Endothelial cell of umbilical vein (primary cell): ENCODE data around the gene MESD. TPM values are rescaled to one million over a fixed set of nuclear protein-coding genes. Genes with fewer than 3 reads are reported as not detected.

Source experiments
- BruUV-seq: library from RNA; stranded (reverse); fragments of 400-500 nt; replicated peaks from 2 replicates; lab custom pipeline; 2021; lab: Mats Ljungman, UMichigan
- CTCF ChIA-PET: fragments of 300-600, 350-600 bp; sonication (Branson Sonifier 250); formaldehyde crosslinking; loops from one replicate; lab custom pipeline; 2021; ENCODE audit warnings: antibody characterized with exemption, inconsistent platforms; lab: Charles Lee
- POLR2A ChIA-PET: fragments of 300-600, 350-600 bp; sonication (Branson Sonifier 250); formaldehyde crosslinking; loops from one replicate; lab custom pipeline; 2021; ENCODE audit warnings: antibody characterized with exemption, inconsistent platforms; lab: Charles Lee
- DNase-seq: peaks from one replicate; pipeline ENCODE4 v3.0.0-alpha.2; 2011; ENCODE audit warnings: low read depth, low spot score
- FAIRE-seq: peaks from 2 replicates; lab custom pipeline; 2011; peaks lifted over from hg19 to GRCh38; lab: Jason Lieb, UNC
- H2AFZ ChIP-seq: 2 replicates; pipeline ENCODE4 v1.6.0; 2012; ENCODE audit warnings: low read depth, low read length, control low read depth, inconsistent platforms
- H3K27ac ChIP-seq: 2 replicates; pipeline ENCODE4 v1.5.1; 2011; ENCODE audit warnings: low read depth, mild to moderate bottlenecking, control low read depth, low read length, moderate library complexity; ENCODE audit not compliant: insufficient read depth
- H3K27me3 ChIP-seq, 2 experiments: 2 replicates each; pipeline versions ENCODE4 v1.6.0 to v1.6.1; 2011; ENCODE audit warnings: low read length in 2 of 2, mixed read lengths in 1 of 2; ENCODE audit not compliant: control insufficient read depth in 2 of 2, insufficient read depth in 2 of 2
- H3K36me3 ChIP-seq, 2 experiments: 2 replicates in 1 of 2; 3 replicates in 1 of 2; pipeline ENCODE4 v1.5.1; 2011; ENCODE audit warnings: low read length in 2 of 2, mild to moderate bottlenecking in 1 of 2, moderate library complexity in 1 of 2; ENCODE audit not compliant: control insufficient read depth in 2 of 2, insufficient read depth in 2 of 2; ENCODE audit errors: extremely low read depth in 1 of 2
- H3K4me1 ChIP-seq: 3 replicates; pipeline ENCODE4 v1.5.1; 2011; ENCODE audit warnings: mild to moderate bottlenecking, low read length; ENCODE audit not compliant: control insufficient read depth, insufficient read depth; ENCODE audit errors: extremely low read depth
- H3K4me2 ChIP-seq: 2 replicates; pipeline ENCODE4 v1.6.1; 2011; ENCODE audit warnings: low read length, control low read depth, mixed read lengths; ENCODE audit not compliant: insufficient read depth
- H3K4me3 ChIP-seq, 3 experiments: fragments of 200-600 bp in 1 of 3; sonication (generic), shearing (Covaris generic) in 1 of 3; replicated peaks in 1 of 3; 2 replicates each; pipeline ENCODE4 v1.5.1; 2011 to 2016; ENCODE audit warnings: control low read depth in 3 of 3, low read length in 3 of 3, mild to moderate bottlenecking in 2 of 3, inconsistent platforms in 1 of 3, low read depth in 1 of 3, moderate library complexity in 1 of 3; ENCODE audit not compliant: insufficient read depth in 1 of 3
- H3K79me2 ChIP-seq: 2 replicates; pipeline ENCODE4 v1.6.0; 2012; ENCODE audit warnings: low read length, inconsistent platforms; ENCODE audit not compliant: control insufficient read depth, insufficient read depth
- H3K9ac ChIP-seq: replicated peaks from 2 replicates; pipeline ENCODE3; 2011; ENCODE audit warnings: low read length, control low read depth; ENCODE audit not compliant: insufficient read depth; ENCODE audit errors: extremely low read depth
- H3K9me1 ChIP-seq: replicated peaks from 3 replicates; pipeline ENCODE4 v1.6.0; 2011; ENCODE audit warnings: mild to moderate bottlenecking, low read length; ENCODE audit not compliant: control insufficient read depth, insufficient read depth; ENCODE audit errors: extremely low read depth
- H3K9me3 ChIP-seq: replicated peaks from 2 replicates; pipeline ENCODE4 v1.5.1; 2012; ENCODE audit warnings: low read length, inconsistent platforms; ENCODE audit not compliant: control insufficient read depth, insufficient read depth
- H4K20me1 ChIP-seq: replicated peaks from 2 replicates; pipeline ENCODE3; 2011; ENCODE audit warnings: mild to moderate bottlenecking, low read length; ENCODE audit not compliant: control insufficient read depth, insufficient read depth; ENCODE audit errors: extremely low read depth
- CTCF ChIP-seq, 2 donors: IDR thresholded peaks; 1 replicate in 1 of 2; 2 replicates in 1 of 2; pipeline ENCODE4 v1.5.1; 2011; ENCODE audit warnings: low read length in 2 of 2, mild to moderate bottlenecking in 2 of 2, moderate library complexity in 2 of 2, control low read depth in 1 of 2, inconsistent platforms in 1 of 2, low read depth in 1 of 2; ENCODE audit not compliant: insufficient read depth in 1 of 2; ENCODE audit errors: extremely low read depth in 1 of 2
- EZH2 ChIP-seq: IDR thresholded peaks from 2 replicates; pipeline ENCODE4 v1.6.1; 2012; ENCODE audit warnings: borderline replicate concordance, low read depth, mild to moderate bottlenecking, moderate library complexity, low read length, inconsistent platforms; ENCODE audit not compliant: severe bottlenecking
- FOS ChIP-seq: IDR thresholded peaks from 2 replicates; pipeline ENCODE4 v1.6.1; 2011; ENCODE audit warnings: mild to moderate bottlenecking, low read length, moderate library complexity, borderline replicate concordance; ENCODE audit not compliant: insufficient read depth
- JUN ChIP-seq: IDR thresholded peaks from 2 replicates; pipeline ENCODE4 v1.6.1; 2011; ENCODE audit warnings: borderline replicate concordance, low read depth; ENCODE audit not compliant: insufficient read length, insufficient read depth
- POLR2A ChIP-seq: IDR thresholded peaks from 2 replicates; pipeline ENCODE4 v1.6.1; 2012; ENCODE audit warnings: low read depth, mild to moderate bottlenecking, control low read depth, low read length
- POLR2AphosphoS5 ChIP-seq: IDR thresholded peaks from 2 replicates; pipeline ENCODE4 v1.6.1; 2012; ENCODE audit warnings: low read depth, mild to moderate bottlenecking, control low read depth, low read length, moderate library complexity; ENCODE audit not compliant: insufficient read depth
- dilution Hi-C: fragments of 300-500 bp; cut with MboI; formaldehyde crosslinking; loops from one replicate; pipeline ENCODE4 v1.15.0; 2019; ENCODE audit warnings: low sequenced_read_pairs; ENCODE audit not compliant: extremely low pct_ligation_motif_present
- intact Hi-C: fragments of 100-400 bp; cut with micrococcal nuclease; formaldehyde crosslinking; loops from one replicate; pipeline ENCODE4 v1.10.0; 2022
- polyA plus RNA-seq, 4 experiments: library from polyadenylated mRNA; depleted of rRNA in 3 of 4; stranded (reverse) in 3 of 4; unstranded in 1 of 4; fragments of >200 nt; gene quantifications; 2 replicates each; pipeline versions ENCODE4 v1.2.1 to v1.2.3, GENCODE V29; 2011 to 2012; ENCODE audit warnings: missing spikeins in 1 of 4
- total RNA-seq: library from RNA; stranded (reverse); gene quantifications from 2 replicates; pipeline ENCODE4 v1.2.3, GENCODE V29; 2021

MESD gene
- total and polyA plus RNA-seq, 2 donors (not counting 3 experiments of a cell fraction or from before 2014, with no cell fraction given) = 12.8 to 30.5 TPM

- POLR2A ChIA-PET = no interaction called here
These were observed 63.5 kb downstream of the MESD start for GRCh38 chr15:80926126-80926525.

More at GRCh38 chr15:80926126-80926525, 63.5 kb downstream of the MESD start:
- TF ChIP-seq EZH2 (no peak), FOS (no peak), CTCF (IDR thresholded peaks at IDR 0.05; ENCODE audit: extremely low read depth in 1 of 2, insufficient read depth in 1 of 2, low read depth in 1 of 2, low read length in 2 of 2) (no peak), POLR2AphosphoS5 (no peak), JUN (no peak), POLR2A (no peak)
- Histone ChIP-seq H3K9me1 (no peaks in the 10 kb centered on the region), H3K4me2 (no peak overlapping the region), H3K27me3 (no peaks in the 10 kb centered on the region), H3K4me1 (no peaks in the 10 kb centered on the region), H3K9ac (no peak overlapping the region), H3K9me3 (no peaks in the 10 kb centered on the region), H3K79me2 (no peaks in the 10 kb centered on the region), H4K20me1 (no peaks in the 10 kb centered on the region), H2AFZ (no peak overlapping the region), H3K4me3 (no peak overlapping the region), H3K36me3 (no peaks in the 10 kb centered on the region), H3K27ac (no peak overlapping the region)
- intact Hi-C loops (no loop called here), dilution Hi-C loops (no loop called here)
- FAIRE-seq (no peak), DNase-seq (no peak)
- CTCF ChIA-PET = interaction anchor here (0.5 to 1.1 kb wide), 3 partner anchors 9 to 113 kb away, joined by 3 read pairs; no protein-coding TSS in a partner anchor
- no TSS peak for BruUV-seq
